NCI-H2081 (cell line): Measurements from ENCODE around the gene ALG6.
A peak's percentile ranks its signal among the peaks of the same experiment; 100 is the strongest.

Experiments used
- DNase-seq, 2 experiments: peaks; one replicate each; lab custom pipeline; 2025; lab: John Stamatoyannopoulos, UW

ALG6 gene

GRCh38 chr1:63367215-63368103, at the start of gene ALG6:
TSS of gene ALG6 (plus strand) at chr1:63367627. CDS start at chr1:63370978, 3,351 bp downstream.
- peak; percentile 92 to 93 for DNase-seq

DNA sequence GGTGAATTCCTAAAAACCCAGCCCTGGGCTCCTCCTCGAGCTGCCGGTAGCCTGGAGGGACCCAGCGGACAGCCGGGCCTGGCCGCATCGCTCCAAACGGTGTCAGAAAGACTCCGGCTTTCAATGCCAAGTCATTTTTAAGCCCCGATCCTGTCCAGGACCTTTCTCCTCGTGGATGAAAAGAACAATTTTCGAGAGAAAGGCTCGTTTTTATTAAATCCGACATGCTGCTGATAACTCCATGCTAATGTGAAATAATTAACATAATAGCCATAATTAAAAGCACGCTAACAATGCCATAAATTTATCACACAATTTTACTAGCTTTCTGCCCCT, 49.6 kb upstream of the ALG6 start:
- DNase-seq: peak in 1 of 2 experiments; percentile 63

- no peak for DNase-seq
Observed at GRCh38 chr1:63318201-63318979, 49.0 kb upstream of the ALG6 start.

DNA sequence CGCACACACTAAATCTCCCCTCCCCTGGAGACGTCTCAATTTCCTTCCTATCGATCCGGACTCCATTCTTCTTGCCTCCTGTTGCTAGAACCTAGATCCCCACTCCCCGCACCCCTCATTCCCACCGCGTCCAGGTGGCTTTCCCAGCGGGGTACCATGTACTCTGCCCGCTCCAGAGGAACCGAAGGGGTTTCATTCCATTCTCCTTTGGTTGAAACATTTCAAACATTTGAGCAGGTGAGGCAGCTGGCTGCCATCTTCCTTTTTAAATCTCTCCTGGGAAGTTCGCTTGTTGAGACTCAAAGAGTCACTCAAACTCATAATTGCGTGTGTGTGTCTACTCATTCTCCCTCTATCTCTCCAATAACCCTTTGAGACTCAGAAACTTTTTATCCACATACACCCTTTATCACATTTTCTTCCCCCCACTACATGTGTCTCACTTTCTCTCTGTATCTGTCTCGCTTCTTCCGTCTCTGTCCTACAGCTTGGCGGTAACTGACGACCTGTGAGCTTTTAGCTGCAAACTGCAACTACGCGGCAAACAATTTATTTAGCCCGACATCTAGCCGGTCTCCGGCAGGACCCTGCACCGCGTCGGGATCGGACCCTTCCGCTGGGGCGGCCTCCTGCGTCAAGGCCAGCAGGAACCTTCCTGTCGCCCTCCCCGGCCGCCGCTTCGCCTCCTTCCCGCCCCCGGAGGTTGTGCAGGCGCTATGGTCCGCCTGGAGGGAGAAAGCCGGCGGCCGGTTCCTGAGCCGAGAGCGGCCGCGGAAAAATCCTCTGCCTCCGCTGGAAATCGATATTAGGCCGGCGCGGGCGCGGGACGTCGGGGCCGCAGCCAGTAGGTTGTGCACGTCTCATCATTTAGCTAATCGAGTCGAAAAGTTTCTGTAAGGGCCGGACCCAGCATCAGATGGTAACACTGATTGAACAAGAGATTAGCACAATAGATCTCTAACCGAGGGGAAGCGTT, 48.1 kb upstream of the ALG6 start:
- no peak for DNase-seq

DNA sequence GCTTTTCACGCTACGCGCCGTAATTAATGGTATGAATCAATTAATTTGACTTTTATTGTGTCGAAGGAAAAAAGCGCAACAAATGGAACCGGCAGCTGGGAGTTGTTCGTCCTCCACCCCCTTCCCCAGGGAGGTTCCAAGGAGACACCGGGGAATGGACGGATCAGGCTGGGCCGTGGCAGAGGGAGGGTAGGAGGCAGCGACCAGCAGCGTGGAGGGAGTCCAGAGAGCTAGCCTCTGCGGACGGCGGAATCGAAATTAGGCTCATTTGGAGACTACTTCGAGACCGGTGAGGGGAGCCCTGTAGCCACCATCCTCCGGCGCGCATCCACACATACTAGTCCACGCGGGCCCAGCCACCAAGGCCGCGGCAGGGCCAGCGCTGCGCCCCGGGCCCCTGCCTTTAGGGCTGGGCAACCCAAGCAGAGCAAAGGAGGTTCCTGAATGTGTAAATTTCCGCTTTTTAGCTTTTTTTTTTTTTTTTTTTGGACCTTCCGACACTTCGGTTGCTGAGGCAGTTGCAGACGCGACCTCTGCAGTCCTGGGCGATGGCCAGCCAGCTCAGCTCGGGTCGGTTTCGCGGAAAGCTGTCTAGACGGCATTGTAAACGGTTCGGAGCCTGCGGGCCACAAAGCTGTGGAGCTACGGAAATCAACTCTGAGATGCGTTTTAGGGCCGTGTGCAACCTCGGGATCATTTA, 47.3 kb upstream of the ALG6 start:
- no peak for DNase-seq

DNA sequence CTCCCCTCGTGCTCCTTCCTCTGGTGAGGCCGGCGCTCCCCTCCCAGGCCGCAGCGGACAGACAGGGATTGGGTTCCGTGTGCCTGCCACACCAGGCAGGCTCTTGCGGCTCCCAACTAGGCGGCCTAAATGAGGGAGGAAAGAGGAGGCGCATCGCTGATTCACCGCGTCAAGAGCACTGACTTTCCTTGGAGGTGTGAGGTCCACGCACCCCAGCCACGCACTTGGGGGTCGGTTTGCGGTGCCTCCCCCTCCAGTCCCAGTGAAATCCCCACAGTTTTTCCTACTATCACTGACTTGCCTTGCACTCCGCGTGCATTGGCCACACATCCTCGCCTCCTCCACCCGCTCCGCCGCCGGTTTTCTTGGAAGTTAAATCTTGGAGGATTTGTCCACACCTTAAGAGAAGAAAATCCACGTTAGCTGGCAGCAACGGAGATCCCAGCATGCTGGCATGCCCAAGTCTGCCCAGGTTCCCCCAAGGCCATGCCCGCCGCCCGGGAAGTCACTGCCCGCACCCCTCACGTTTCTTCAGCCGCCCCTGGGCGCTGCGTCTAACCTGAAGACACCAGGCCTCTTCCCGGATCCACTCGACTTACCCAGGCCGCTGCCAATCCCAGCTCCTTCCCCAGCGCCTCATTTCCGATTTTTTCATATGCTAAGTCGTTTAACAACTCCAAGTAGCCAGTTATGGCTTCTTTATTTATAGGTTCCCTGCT, 46.2 kb upstream of the ALG6 start:
- DNase-seq: no peak

GRCh38 chr1:63321785-63322113, 45.7 kb upstream of the ALG6 start:
- DNase-seq: no peak

GRCh38 chr1:63322114-63322943, 45.1 kb upstream of the ALG6 start, which contains the start of gene FOXD3:
TSS of gene FOXD3 (plus strand) at chr1:63322567. CDS start at chr1:63323059, 492 bp downstream.
- DNase-seq: peak; percentile 65 to 72

DNA sequence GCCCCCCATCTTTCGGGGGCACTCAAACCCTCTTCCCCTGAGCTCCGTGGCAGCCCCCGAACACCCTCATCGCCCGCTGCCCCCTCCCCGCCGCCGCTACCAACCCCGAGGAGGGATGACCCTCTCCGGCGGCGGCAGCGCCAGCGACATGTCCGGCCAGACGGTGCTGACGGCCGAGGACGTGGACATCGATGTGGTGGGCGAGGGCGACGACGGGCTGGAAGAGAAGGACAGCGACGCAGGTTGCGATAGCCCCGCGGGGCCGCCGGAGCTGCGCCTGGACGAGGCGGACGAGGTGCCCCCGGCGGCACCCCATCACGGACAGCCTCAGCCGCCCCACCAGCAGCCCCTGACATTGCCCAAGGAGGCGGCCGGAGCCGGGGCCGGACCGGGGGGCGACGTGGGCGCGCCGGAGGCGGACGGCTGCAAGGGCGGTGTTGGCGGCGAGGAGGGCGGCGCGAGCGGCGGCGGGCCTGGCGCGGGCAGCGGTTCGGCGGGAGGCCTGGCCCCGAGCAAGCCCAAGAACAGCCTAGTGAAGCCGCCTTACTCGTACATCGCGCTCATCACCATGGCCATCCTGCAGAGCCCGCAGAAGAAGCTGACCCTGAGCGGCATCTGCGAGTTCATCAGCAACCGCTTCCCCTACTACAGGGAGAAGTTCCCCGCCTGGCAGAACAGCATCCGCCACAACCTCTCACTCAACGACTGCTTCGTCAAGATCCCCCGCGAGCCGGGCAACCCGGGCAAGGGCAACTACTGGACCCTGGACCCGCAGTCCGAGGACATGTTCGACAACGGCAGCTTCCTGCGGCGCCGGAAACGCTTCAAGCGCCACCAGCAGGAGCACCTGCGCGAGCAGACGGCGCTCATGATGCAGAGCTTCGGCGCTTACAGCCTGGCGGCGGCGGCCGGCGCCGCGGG, 44.2 kb upstream of the ALG6 start:
- DNase-seq: peak; percentile 54 to 78

GRCh38 chr1:63323865-63324778, 43.3 kb upstream of the ALG6 start:
- DNase-seq: peak; percentile 19 to 61

DNA sequence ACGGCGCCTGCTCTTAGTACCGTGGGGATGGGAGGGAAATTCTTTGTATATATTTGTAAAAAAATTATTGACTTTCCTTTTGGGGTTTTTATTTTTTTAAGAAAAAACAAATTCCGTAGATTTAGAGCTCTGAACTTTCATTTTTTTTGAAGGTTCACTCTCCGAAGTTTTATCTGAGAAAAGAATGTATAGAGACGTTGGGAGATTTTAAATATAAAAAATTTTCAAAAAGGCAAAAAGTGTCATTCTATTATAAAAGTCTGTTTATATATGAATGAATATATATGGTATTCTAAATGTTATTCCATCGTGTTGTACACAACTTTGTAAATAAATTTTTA, 42.7 kb upstream of the ALG6 start:
- no peak for DNase-seq

DNA sequence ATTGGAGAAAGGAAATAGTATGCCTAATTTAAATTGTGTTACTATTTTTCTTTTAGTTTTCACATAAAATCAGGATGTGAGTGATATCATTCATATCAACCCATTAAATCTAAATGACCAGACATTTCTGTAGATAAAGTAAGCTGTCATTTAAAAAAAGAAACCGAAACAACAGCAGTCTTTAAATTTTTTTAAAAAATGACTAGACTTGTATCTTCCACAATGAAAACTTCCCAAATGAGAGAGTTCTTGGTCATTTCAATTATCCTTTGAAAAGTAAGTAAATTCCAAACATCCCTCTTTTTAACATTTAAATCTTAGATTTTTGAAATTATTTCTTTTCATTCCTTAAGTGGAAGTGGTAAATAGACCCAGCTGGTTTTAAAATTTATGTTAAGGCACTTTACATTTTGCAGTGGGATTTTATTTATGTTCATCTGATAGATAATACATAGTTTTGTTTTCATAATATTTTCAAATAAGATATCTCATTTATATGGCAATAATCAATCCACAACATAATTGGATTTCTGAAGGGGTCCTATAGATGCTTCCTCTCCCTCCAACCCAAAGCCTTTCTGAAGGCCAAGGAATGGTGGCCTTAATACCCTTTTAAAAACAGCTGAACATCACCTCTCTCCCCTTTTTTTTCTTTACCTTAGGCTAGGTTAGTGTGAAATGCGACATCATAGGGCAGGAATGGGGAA, 42.0 kb upstream of the ALG6 start:
- no peak for DNase-seq

DNA sequence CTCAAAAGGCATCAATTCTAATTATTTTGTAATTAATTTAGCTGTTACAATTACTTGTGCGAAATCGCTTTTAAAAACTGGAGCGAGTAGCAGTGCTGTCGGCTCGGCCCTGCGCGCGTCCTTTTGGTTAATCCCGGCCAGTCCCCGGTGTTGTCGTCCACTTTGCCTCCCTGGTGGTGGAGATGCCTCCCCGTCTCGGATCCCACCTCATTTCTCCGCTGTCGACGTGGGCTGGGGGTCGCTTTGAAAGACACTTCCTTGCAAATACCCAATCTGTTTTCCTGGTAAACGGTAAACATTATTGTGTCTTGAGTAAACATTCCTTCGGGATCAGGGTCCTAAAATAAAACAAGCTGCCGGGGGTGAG, 41.3 kb upstream of the ALG6 start:
- no peak for DNase-seq

- no peak for DNase-seq
Observed at GRCh38 chr1:63326473-63327380, 40.7 kb upstream of the ALG6 start.

GRCh38 chr1:63327417-63328054, 39.9 kb upstream of the ALG6 start:
- DNase-seq: peak; percentile 39 to 49

GRCh38 chr1:63328122-63328521, 39.3 kb upstream of the ALG6 start:
- no peak for DNase-seq
